ENCODE measurements around the gene PTP4A2. TPM values are rescaled to one million over a fixed set of nuclear protein-coding genes. Genes with fewer than 3 reads are reported as not detected.
A peak's percentile ranks its signal among the peaks of the same experiment; 100 is the strongest.

Gene PTP4A2
- total and polyA plus RNA-seq, 2 of the 13 experiments (the other 11 are each of a cell fraction or from before 2014, with no cell fraction given), result 173 to 225 TPM

DNA sequence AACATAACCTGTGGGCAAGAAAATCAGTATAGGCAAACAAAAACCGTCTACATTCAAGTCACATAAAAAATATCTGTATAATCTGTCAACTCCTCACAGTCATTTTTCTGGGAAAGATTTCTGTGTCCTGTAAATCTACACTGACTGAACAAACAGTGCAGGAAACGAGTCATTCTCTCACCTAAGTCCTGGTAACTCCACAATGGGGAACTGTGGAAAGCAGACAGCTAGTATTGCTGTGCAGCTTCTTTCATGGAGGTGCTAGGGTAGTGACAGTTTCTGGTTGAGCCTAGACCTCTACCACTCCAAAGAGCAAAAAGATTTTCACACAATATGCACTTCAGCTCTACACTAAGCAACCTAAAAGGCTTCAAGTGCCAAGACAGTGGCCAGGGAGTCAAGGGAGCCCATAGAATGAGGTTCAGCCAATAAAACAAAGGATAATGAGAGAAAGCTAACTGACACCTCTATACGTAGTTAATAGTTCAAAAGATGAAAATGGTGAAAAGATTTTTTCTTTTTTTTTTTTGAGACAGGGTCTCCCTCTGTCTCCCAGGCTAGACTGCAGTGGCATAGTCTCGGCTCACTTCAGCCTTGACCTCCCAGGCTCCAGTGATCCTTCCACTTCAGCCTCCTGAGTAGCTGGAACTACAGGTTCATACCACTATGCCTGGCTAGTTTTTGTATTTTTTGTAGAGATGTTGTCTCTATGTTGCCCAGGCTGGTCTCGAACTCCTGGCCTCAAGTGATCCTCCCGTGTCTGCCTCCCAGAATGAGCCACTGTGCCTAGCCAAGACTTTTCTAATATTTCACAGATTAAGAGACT, 5.5 kb downstream of the PTP4A2 start:
- DNase-seq (ENCODE audit: low spot score), result peak; percentile 69
- CTCF ChIA-PET (ENCODE audit: low intra/inter-chr PET ratio, low total read pairs), result no interaction called here
- BruUV-seq (replicated peaks), result no TSS peak

More for the DNA sequence above, 5.5 kb downstream of the PTP4A2 start:
- Histone ChIP-seq H2AFZ (ENCODE audit: low read length) (no peak overlapping the region), H3K4me2 (ENCODE audit: low read depth, low read length) (peak overlapping the region; percentile 38), H3K4me1 (ENCODE audit: insufficient read depth, low read length) (peaks cover 72% of the 10 kb centered on the region), H3K9me3 (ENCODE audit: low read length) (no peaks in the 10 kb centered on the region), H3K27me3 (ENCODE audit: control insufficient read depth in 1 of 2, insufficient read depth in 2 of 2, low read length in 2 of 2) (no peaks in the 10 kb centered on the region; a peak in 1 of 5 replicates), H3K36me3 (replicated peaks in 1 of 2; ENCODE audit: control insufficient read depth in 1 of 2, insufficient read depth in 2 of 2, low read length in 2 of 2) (0 out of 5 replicates have a peak, but pooled peaks cover 0 to 2% of the 10 kb centered on the region in 2 experiments), H3K27ac (ENCODE audit: extremely low read length, insufficient read depth, low read length) (peak overlapping the region; percentile 41), H3K9ac (ENCODE audit: insufficient read depth, low read depth, low read length) (no peak overlapping the region), H4K20me1 (ENCODE audit: insufficient read depth, low read length) (peaks cover 90% of the 10 kb centered on the region), H3K4me3 (replicated peaks in 1 of 3; ENCODE audit: insufficient read depth in 1 of 3, low read depth in 2 of 3, low read length in 3 of 3) (peak overlapping the region in 1 of 3 experiments; percentile 9; a peak in 1 of 6 replicates), H3K79me2 (ENCODE audit: insufficient read depth, low read length) (peaks cover 94% of the 10 kb centered on the region)
- intact Hi-C loops (cut with micrococcal nuclease; ENCODE audit: unreplicated experiment), result no loop called here
- in situ Hi-C loops (cut with HindIII; ENCODE audit: extremely low pct_ligation_motif_present, low pct_unique_long_range_greater_than_20kb), result no loop called here
- WGBS (ENCODE audit: low lambda C conversion rate), result 48% methylated on average over 6 of the region's 6 CpGs
- POLR2A ChIA-PET, result interaction anchor here (0.8 to 1.1 kb wide), 3 partner anchors 9 to 288 kb away, joined by 3 to 4 read pairs (median 3); partner anchors contain the start of gene PEF1
- FAIRE-seq (no peak), ATAC-seq (peak; percentile 85)
- TF ChIP-seq ZNF224 (CRISPR knock-in tag; IDR thresholded peaks at IDR 0.05) (no peak), ZNF614 (CRISPR knock-in tag; IDR thresholded peaks at IDR 0.05; ENCODE audit: borderline replicate concordance) (0 out of 2 replicates have a peak, but pooled peaks have one; percentile 41), FOSL2 (CRISPR knock-in tag; IDR thresholded peaks at IDR 0.05) (peak; percentile 28; the same call in 1 of the 2 replicates), TGIF2 (CRISPR knock-in tag; IDR thresholded peaks at IDR 0.05) (peak; percentile 30; the same call in 1 of the 2 replicates), SAP130 (CRISPR knock-in tag; IDR thresholded peaks at IDR 0.05; ENCODE audit: low read depth) (peak; percentile 61), SOX5 (CRISPR knock-in tag; IDR thresholded peaks at IDR 0.05; ENCODE audit: borderline replicate concordance) (peak; percentile 23; the same call in 1 of the 2 replicates), KAT8 (CRISPR knock-in tag; IDR thresholded peaks at IDR 0.05) (0 out of 2 replicates have a peak, but pooled peaks have one; percentile 32), ZNF792 (CRISPR knock-in tag; IDR thresholded peaks at IDR 0.05) (0 out of 2 replicates have a peak, but pooled peaks have one; percentile 20)
- TF ChIP-seq, protein P1, sequence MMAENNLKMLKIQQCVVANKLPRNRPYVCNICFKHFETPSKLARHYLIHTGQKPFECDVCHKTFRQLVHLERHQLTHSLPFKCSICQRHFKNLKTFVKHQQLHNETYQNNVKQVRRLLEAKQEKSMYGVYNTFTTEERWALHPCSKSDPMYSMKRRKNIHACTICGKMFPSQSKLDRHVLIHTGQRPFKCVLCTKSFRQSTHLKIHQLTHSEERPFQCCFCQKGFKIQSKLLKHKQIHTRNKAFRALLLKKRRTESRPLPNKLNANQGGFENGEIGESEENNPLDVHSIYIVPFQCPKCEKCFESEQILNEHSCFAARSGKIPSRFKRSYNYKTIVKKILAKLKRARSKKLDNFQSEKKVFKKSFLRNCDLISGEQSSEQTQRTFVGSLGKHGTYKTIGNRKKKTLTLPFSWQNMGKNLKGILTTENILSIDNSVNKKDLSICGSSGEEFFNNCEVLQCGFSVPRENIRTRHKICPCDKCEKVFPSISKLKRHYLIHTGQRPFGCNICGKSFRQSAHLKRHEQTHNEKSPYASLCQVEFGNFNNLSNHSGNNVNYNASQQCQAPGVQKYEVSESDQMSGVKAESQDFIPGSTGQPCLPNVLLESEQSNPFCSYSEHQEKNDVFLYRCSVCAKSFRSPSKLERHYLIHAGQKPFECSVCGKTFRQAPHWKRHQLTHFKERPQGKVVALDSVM (CRISPR knock-in tag; IDR thresholded peaks at IDR 0.05), result peak; percentile 54; the same call in 1 of the 2 replicates
- TF ChIP-seq, protein P2, sequence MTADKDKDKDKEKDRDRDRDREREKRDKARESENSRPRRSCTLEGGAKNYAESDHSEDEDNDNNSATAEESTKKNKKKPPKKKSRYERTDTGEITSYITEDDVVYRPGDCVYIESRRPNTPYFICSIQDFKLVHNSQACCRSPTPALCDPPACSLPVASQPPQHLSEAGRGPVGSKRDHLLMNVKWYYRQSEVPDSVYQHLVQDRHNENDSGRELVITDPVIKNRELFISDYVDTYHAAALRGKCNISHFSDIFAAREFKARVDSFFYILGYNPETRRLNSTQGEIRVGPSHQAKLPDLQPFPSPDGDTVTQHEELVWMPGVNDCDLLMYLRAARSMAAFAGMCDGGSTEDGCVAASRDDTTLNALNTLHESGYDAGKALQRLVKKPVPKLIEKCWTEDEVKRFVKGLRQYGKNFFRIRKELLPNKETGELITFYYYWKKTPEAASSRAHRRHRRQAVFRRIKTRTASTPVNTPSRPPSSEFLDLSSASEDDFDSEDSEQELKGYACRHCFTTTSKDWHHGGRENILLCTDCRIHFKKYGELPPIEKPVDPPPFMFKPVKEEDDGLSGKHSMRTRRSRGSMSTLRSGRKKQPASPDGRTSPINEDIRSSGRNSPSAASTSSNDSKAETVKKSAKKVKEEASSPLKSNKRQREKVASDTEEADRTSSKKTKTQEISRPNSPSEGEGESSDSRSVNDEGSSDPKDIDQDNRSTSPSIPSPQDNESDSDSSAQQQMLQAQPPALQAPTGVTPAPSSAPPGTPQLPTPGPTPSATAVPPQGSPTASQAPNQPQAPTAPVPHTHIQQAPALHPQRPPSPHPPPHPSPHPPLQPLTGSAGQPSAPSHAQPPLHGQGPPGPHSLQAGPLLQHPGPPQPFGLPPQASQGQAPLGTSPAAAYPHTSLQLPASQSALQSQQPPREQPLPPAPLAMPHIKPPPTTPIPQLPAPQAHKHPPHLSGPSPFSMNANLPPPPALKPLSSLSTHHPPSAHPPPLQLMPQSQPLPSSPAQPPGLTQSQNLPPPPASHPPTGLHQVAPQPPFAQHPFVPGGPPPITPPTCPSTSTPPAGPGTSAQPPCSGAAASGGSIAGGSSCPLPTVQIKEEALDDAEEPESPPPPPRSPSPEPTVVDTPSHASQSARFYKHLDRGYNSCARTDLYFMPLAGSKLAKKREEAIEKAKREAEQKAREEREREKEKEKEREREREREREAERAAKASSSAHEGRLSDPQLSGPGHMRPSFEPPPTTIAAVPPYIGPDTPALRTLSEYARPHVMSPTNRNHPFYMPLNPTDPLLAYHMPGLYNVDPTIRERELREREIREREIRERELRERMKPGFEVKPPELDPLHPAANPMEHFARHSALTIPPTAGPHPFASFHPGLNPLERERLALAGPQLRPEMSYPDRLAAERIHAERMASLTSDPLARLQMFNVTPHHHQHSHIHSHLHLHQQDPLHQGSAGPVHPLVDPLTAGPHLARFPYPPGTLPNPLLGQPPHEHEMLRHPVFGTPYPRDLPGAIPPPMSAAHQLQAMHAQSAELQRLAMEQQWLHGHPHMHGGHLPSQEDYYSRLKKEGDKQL (CRISPR knock-in tag; IDR thresholded peaks at IDR 0.05; ENCODE audit: low read depth), result no peak

Measured in HepG2 (cell line).